Ectodermal cell (in vitro differentiated cells): ENCODE results near the gene NCK1.
A peak's percentile ranks its signal among the peaks of the same experiment; 100 is the strongest.

Experiments
- H3K27ac ChIP-seq: 2 replicates; pipeline ENCODE4 v1.7.0; 2013; ENCODE audit warnings: mild to moderate bottlenecking, low read depth, low read length; ENCODE audit not compliant: insufficient read depth, poor library complexity, severe bottlenecking
- H3K27me3 ChIP-seq: 2 replicates; pipeline ENCODE4 v1.7.0; 2013; ENCODE audit warnings: mild to moderate bottlenecking, low read length; ENCODE audit not compliant: insufficient read depth, control insufficient read depth, poor library complexity, severe bottlenecking
- H3K36me3 ChIP-seq: one replicate; pipeline ENCODE4 v1.7.0; 2013; ENCODE audit warnings: low read length; ENCODE audit not compliant: control insufficient read depth, insufficient read depth
- H3K4me1 ChIP-seq: one replicate; pipeline ENCODE4 v1.7.0; 2013; ENCODE audit warnings: low read length; ENCODE audit not compliant: control insufficient read depth, insufficient read depth
- H3K4me3 ChIP-seq: 2 replicates; pipeline ENCODE4 v1.7.0; 2013; ENCODE audit warnings: low read depth, low read length, control low read depth; ENCODE audit not compliant: insufficient read depth
- H3K9me3 ChIP-seq: 2 replicates; pipeline ENCODE4 v1.7.0; 2013; ENCODE audit warnings: mild to moderate bottlenecking, low read length, moderate library complexity; ENCODE audit not compliant: control insufficient read depth
- WGBS, 2 experiments: methylation state at CpG; one replicate each; pipeline ENCODE4 v1.1.7; 2013; ENCODE audit warnings: missing lambda C conversion rate in 2 of 2; 5-methylcytosine and 5-hydroxymethylcytosine counted together

The NCK1 gene

DNA sequence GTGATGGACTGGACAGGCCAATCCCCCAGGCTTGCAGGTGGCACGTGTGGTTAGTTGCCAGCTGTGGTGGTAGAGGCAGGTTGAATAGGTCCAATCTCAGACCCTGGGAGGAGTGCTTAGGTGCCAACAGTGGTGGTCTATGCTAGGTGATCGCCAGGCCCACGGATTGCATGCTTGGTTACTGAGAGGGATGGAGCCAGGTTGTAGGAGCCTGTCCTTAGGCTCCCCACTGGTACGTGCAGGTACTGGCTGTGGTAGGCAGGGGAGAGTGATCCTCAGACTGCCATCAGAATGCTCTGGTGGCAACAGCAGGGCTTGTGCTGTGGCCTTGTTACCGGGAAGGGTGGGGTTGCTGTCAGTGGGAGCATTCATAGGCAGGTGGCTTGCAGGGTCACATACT lies 44.7 kb downstream of the NCK1 start:
- no peaks in the 10 kb centered on the region for H3K27me3 ChIP-seq

DNA sequence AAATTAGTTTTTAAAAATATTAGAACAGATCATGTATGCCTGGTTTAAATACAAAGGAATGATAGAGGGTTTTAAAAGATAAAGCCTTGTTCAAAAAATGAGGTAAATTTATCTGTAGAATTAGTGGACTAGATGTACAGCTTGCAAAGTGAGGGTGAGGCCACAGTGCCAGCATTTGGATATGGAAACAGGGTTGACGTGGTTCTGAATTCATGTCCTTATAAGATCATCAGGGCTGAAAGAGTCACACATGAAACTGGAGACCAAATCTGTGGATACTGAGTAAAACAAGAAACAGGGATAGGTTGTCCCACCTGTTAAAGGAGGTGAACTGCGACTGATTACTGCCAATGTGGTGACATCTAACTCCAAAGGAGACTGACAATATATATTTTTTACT lies 46.3 kb downstream of the NCK1 start:
- no peak overlapping the region for H3K4me3 ChIP-seq
- H3K27ac ChIP-seq: no peak overlapping the region
- H3K9me3 ChIP-seq: peaks cover 5% of the 10 kb centered on the region
- 98 to 100% methylated on average over 2 of the region's 2 CpGs for WGBS, 2 experiments
- H3K36me3 ChIP-seq: no peaks in the 10 kb centered on the region
- peaks cover 8% of the 10 kb centered on the region for H3K4me1 ChIP-seq
- H3K27me3 ChIP-seq: no peaks in the 10 kb centered on the region

More for the DNA sequence above, 44.7 kb downstream of the NCK1 start:
- H3K4me1 ChIP-seq: peaks cover 8% of the 10 kb centered on the region
- no peak overlapping the region for H3K4me3 ChIP-seq
- H3K9me3 ChIP-seq: peaks cover 5% of the 10 kb centered on the region
- no peak overlapping the region for H3K27ac ChIP-seq
- no peaks in the 10 kb centered on the region for H3K36me3 ChIP-seq
- WGBS, 2 experiments: 77 to 83% methylated on average over 5 of the region's 5 CpGs

DNA sequence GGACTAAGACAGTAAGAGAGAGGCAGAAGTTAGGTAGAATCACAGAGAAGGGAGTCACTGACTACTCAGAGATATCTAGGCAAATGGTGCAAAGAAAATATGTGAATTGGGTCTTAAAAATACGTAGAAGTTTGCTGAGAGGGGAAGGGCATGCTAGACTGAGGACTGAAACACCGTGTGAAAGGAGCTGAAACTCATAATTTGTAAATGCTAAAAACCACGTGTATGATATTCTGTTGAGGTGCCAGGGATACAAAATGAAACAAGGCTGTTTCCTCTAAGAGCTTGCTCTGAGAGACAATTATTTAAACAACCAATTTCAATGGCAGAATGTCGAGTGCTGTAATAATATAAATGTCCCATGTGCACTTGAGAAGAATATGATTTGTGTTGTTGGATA lies 47.2 kb downstream of the NCK1 start:
- Histone ChIP-seq H3K36me3 (no peaks in the 10 kb centered on the region), H3K27me3 (no peaks in the 10 kb centered on the region), H3K4me1 (peaks cover 11% of the 10 kb centered on the region), H3K9me3 (no peaks in the 10 kb centered on the region), H3K27ac (peak overlapping the region; percentile 2), H3K4me3 (no peak overlapping the region)
- 90 to 91% methylated on average over 3 to 4 of the region's 4 CpGs for WGBS, 2 experiments

DNA sequence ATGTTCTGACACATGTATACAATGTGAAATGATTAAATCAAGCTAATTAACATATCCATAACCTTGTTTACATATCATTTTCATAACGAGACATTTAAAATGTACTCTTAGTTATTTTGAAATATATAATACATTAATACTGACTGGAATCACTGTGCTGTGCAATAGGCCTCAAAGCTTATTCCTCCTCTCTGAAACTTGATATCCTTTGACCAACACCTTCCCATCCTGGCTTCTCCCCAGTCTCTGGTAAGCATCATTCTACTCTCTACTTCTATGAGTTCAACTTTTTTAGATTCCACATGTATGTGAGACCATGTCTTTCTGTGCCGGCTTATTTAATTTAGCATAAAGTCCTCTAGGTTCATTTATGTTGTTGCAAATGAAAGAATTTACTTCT lies 48.7 kb downstream of the NCK1 start:
- Histone ChIP-seq H3K36me3 (no peaks in the 10 kb centered on the region), H3K9me3 (no peaks in the 10 kb centered on the region), H3K4me3 (no peak overlapping the region), H3K4me1 (peaks cover 16% of the 10 kb centered on the region), H3K27me3 (no peaks in the 10 kb centered on the region), H3K27ac (no peak overlapping the region)
- 92% methylated on average over 2 of the region's 2 CpGs; no CpG with 5 or more reads in 1 of the 2 experiments for WGBS, 2 experiments

DNA sequence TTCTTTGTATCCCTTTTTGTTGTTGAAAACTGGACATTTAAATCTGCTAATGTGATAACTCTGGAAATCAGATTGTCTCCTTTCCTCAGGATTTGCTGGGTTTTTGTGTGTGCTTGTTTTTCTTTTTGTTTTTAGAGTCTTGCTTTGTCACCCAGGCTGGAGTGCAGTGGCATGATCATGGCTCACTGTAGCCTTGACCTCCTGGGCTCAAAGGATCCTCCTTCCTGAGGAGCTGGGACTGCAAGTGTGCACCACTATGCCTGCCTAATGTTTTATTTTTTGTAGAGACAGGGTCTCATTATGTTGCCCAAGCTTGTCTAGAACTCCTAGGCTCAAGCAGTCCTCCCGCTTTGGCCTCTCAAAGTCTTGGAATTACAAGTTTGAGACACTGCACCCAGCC lies 51.2 kb downstream of the NCK1 start:
- Histone ChIP-seq H3K9me3 (no peaks in the 10 kb centered on the region), H3K27ac (no peak overlapping the region), H3K27me3 (no peaks in the 10 kb centered on the region), H3K36me3 (no peaks in the 10 kb centered on the region), H3K4me3 (no peak overlapping the region), H3K4me1 (peaks cover 8% of the 10 kb centered on the region)
- WGBS, 2 experiments: 94 to 100% methylated on average over 1 of the region's 1 CpG

DNA sequence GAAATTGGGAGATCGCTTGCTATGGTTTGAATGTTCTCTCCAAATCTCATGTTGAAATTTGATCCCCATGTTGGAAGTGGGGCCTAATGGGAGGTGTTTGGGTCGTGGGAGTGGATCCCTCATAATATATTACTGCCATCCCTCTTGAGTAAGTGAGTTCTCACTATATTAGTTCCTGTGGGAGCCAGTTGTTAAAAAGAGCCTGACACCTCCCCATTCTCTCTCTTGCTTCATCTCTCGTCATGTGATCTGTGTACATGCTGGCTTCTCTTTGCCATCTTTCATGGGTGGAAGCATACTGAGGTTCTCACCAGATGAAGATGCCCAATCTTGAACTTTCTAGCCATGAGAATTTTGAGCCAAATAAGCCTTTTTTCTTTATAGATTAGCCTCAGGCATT lies 52.7 kb downstream of the NCK1 start:
- 82 to 97% methylated on average over 2 to 3 of the region's 3 CpGs for WGBS, 2 experiments
- Histone ChIP-seq H3K4me1 (peaks cover 8% of the 10 kb centered on the region), H3K9me3 (no peaks in the 10 kb centered on the region), H3K4me3 (no peak overlapping the region), H3K27ac (no peak overlapping the region), H3K27me3 (no peaks in the 10 kb centered on the region), H3K36me3 (no peaks in the 10 kb centered on the region)

DNA sequence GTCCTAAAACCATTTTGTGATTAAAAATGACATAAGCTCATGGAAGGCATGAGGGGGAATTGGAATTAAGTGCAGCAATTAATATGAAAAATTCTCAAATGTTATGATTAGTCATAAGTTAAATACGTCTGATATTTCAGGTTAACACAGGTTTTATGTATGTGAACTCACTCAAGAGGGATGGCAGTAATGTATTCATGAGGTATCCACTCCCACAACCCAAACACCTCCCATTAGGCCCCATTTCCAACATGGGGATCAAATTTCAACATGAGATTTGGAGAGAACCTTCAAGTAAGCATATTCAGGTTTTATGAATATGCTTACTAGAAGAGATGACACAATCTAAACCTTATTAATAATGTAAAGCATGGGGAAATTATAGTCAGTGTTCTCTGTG lies 54.2 kb downstream of the NCK1 start:
- H3K4me1 ChIP-seq: peaks cover 8% of the 10 kb centered on the region
- no peaks in the 10 kb centered on the region for H3K9me3 ChIP-seq
- 85% methylated on average over 1 of the region's 1 CpG; no CpG with 5 or more reads in 1 of the 2 experiments for WGBS, 2 experiments
- H3K4me3 ChIP-seq: no peak overlapping the region
- H3K27ac ChIP-seq: no peak overlapping the region
- H3K36me3 ChIP-seq: no peaks in the 10 kb centered on the region
- H3K27me3 ChIP-seq: no peaks in the 10 kb centered on the region

DNA sequence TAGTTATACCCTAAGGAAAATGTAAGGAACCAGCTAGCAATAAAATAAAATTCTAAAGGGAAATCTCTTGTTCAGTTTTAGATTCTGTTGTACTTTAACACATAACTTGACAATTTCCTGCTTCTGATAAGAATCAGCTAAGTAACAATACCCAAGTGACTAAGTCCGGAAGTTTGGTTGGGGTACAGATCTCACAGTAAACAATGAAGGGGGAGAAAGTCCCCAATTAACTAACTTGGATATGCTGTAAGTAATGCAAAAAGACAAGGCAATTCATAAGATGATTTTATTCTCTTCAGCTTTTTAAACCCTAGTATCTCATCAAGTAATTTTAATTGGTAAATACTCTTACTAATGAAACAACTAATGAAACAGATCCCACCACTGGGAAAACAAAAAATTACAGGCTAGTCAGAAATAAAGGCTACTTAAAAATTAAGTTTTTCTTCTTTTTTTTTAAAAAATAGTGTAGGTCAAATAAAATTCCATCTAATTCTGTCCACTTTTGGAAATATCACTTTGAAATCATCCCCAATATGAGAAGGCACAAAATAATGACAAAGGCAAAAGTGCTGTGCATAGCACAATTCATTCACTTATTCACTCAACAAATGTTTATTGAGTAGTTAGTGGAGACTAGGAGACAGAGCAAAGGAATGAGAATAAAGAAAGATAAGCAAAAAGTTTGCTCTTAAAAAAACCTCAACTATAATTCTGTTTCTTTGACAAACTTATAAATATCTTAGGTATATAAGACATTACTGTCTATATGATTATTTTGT lies 58.0 kb downstream of the NCK1 start:
- no peak overlapping the region for H3K4me3 ChIP-seq
- H3K27ac ChIP-seq: no peak overlapping the region
- H3K27me3 ChIP-seq: no peaks in the 10 kb centered on the region
- H3K36me3 ChIP-seq: no peaks in the 10 kb centered on the region
- no peaks in the 10 kb centered on the region for H3K4me1 ChIP-seq
- H3K9me3 ChIP-seq: no peaks in the 10 kb centered on the region
- 100% methylated on average over 1 of the region's 1 CpG for WGBS, 2 experiments

DNA sequence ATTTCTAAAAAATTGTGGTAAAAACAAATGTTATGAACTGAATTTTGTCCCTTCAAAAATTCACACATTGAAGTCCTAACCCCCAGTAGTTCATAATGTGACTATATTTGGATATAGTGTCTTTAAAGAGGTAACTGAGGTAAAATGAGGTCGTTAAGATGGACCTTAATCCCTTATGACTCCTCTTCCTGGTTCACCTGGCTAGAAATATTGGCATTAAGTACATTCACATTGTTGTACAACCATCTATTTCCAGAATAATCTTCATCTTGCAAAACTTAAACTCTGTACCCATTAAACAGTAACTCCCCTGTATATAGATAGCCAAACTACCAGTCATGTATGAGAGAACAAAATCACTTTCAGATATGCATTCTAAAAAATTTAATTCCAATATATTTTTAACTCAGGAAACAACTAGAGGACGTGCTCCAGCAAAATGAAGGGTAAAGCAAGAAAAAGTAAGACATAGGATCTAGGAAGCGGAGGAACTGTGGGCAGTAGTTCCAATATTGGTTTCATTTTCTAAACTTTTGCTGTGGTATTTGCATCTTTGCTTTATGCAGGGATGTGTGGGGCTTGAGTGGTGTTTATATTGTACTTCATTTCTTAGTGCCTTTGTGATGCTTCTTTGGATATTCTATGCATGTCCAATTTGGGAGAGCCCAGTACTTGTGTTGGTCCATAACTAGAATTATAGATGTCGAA lies 59.0 kb downstream of the NCK1 start:
- 95 to 99% methylated on average over 4 of the region's 4 CpGs for WGBS, 2 experiments
- H3K27ac ChIP-seq: no peak overlapping the region
- H3K9me3 ChIP-seq: no peaks in the 10 kb centered on the region
- H3K27me3 ChIP-seq: no peaks in the 10 kb centered on the region
- H3K4me1 ChIP-seq: no peaks in the 10 kb centered on the region
- no peak overlapping the region for H3K4me3 ChIP-seq
- H3K36me3 ChIP-seq: no peaks in the 10 kb centered on the region

DNA sequence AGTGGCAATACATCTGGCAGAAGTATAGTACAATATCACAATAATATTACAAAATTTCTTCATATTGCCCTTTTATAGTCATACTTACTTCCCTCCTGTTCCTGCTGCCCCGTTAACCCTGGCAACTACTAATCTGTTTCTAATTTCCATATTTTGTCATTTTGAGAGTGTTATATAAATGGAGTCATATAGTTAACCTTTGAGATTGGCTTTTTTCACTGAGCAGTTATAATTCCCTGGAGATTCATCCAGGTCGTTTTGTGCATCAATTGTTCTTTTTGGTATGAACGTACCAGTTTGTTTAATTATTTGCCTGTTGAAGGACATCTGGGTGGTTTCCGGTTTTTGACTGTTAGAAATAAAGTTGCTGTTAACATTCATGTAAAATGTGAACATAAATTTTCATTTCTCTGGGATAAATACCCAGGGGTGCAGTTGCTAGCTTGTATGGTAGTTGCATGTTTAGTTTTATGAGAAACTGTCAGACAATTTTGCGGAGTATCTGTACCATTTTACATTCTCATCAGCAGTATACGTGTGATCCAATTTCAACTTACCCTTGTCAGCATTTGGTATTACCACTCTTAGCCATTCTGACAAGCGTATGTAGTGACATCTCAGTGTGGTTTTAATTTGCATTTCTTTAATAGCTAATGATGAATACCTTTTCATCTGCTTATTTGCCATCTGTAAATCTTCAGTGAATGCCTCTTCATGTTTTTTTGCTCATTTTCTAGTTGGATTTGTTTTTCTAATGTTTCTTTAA lies 63.6 kb downstream of the NCK1 start:
- Histone ChIP-seq H3K27me3 (no peaks in the 10 kb centered on the region), H3K27ac (no peak overlapping the region), H3K9me3 (no peaks in the 10 kb centered on the region), H3K4me1 (no peaks in the 10 kb centered on the region), H3K4me3 (no peak overlapping the region), H3K36me3 (no peaks in the 10 kb centered on the region)
- WGBS, 2 experiments: 93 to 94% methylated on average over 6 of the region's 7 CpGs
